NCI-H1092 (cell line): ENCODE data around the gene REV3L.

Source experiments
- DNase-seq: peaks from one replicate; lab custom pipeline; 2025; lab: John Stamatoyannopoulos, UW

REV3L gene

DNA sequence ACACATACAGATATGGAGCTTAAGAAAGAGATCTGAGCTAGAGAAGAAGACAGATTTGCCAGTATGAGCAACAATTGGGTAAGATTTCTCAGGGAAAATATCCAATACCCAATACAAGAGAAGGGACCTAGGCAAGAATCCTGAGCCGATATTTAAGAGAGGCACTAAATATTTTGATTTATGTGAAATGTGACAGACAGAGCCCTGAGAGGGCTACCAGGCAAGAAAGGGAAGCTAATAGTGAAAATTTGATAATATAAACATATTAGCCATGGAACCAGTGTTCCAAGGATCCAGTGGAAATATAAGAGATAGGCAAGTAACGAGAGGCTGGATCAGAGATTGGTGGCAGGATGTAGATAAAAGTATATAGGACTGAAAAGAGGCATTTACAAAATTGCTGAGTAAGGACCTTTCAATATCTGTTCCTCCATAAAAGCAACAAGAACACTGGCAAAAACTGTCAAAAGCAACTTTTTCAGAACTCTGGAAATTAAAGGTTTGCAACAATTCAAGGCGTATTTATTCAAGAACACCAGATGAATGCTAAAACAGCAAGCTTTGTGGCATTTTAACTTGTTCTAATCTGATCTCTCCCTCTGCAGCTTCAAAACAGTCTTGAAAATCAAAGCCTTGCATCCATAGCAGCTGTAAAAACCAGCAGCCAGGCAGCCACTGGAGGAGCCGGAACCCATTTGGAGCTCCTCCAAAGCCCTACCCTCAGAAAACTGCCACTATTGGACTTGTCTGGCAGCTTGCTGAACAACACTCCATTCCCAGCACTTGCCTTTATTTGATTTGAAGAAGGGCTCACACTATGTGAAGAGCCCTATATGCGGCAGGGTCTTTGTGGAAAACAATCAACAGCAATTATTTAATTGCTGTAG, 58.8 kb downstream of the REV3L start:
- peak; percentile 48 for DNase-seq

DNA sequence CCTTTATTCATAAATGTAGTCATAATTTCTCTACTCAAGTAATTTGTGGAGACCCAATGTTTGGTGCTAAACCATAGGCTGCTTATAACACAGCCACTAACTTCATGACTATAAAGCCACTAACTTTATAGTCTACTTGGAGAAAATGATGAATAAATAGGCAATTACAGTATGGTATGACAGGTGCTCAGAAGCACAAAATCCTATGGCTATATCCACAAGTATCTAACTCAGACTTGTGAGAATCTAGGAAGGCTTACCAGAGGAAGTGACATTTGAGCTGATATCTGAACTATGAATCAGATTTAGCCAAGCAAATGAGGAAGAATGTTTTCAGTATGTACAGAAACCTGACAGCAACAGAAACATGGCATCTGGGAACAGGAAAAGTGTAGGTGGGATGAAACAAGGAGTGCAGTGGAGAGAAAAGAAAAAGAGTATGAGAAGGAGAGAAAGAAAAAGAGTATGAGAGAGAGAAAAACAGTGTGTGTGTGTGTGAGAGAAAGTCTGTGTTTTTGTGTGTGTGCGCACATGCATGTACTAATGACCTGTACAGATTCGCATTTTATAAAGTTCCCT, 59.9 kb downstream of the REV3L start:
- no peak for DNase-seq

DNA sequence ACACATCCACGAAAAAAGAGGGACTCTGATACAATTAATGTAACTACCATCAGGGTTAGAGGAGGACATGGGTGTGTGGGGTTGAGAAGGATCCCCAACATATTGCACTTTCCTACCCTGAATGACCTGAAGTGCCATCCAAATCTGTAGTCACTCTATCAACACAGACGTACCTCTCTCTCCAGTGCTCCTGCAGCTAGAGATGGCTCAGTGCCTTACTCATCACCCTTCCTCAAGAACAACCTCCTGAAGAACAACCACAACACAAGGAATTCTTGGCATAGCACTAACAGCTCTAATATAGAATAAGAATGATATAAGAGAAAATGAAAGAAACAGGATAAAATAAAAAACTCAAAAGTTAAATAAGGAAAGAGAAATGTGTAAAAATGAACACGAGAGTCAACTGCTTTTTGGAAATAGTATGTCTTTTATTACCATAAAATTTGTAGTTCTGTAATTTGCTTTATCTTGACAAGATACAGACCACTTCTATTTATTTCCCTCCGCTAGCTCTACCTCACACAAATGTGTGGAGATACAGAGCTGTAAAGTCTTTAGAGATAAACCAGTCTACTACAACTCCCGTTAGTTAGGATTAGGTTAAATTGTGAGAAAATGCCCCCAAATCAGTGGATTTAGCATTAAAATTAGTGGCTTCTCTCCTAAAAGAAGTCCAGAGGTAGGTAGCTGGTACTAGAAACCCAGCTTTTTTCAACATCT, 63.9 kb downstream of the REV3L start:
- no peak for DNase-seq

DNA sequence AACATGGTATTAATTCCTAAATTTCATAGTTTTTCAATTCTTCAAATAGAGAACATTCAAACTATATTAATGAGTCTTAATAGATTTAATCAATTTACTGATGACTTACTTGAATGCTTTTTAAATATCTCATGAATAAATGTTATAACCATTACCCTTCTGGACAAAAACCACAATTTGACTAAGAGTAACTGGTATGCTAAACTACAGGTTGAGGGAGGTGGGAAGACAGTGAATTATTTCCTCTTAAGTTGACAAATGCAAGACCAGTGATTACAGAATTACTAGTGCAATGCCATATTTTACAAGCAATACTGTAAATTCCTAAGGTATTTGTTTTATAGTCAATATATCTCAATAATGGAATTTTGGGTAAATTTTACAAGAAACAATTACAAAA, 65.1 kb downstream of the REV3L start:
- DNase-seq = no peak

DNA sequence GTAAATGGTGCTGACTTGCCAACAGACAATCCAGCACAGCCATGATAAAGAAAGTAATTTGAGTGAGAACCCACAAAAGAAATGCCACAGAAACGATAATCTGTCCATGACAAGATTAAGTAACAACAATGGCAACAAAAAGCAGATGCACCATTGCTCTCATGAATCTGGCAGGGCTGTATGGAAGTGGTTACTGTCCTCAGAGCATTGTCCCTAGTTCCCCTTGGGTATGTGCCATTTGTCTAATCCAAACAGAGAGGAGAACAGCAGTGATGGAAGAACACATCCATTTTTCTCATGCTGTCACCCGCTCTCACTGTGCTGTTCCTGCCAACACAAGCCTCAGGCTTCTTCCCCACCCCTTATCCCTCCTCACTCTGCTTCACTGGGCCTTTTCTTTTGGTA, 65.8 kb downstream of the REV3L start:
- peak; percentile 28 for DNase-seq

DNA sequence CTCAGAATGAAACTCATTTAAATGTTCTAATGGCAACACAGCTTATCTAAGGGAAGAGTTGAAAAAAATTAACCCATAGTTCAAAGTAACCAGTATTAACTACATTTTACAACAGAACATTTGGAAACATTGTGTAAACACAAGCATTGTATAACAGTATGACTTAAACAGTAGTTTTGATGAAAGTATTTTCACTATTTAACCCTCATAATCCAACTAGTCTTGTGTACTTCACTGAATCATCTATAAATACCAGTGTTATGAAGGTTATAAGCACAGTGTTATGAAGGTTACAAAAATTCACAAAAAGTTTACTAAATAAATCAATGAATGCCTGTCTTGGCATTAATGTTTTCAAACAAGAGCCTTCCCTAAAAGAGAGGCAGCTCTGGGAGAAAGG, 66.5 kb downstream of the REV3L start:
- DNase-seq = no peak

DNA sequence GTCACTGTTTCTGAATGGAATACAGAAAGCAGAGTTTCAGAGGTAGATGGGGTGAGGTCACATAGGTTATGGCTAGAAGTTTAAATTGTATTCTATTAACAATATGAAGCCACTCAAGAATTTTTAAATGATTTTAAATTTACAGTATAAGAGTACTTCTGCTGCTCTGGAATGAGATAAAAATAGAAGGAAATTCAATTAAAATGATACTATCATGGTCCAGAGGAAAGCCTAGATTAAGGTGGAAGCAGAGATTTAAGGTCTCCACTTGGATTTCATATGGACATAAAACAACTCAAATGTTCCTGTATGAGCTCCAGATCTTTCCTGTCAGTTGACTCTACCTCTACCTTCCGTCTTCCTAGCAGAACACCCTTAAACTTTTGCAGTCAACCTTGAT, 68.6 kb downstream of the REV3L start:
- no peak for DNase-seq

DNA sequence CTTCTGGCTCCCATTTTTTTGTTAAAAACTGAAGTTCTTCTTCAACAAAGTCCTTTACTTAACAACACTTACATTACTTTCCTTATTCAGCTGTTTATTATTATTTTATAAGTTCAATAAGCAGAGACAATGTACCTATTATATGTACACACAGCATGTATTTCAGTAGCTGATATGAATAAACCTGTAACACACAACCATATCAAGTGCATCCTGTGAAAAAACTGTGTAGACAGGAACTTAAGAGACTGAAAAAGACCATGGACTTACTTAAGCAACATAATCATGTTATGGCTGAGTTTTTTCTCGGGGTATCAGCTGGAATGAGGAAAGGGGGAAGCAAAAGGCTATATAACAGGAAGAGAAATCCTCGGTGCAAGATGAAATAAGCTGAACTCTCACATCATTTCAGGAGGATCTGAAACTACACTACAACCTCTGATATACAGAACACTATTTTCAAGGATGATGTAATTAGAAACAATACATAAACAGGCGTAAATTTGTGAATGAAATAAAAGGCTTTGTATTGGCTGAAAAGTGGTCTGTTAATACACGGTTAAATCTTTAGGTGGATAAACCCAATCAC, 70.9 kb downstream of the REV3L start:
- DNase-seq = no peak

DNA sequence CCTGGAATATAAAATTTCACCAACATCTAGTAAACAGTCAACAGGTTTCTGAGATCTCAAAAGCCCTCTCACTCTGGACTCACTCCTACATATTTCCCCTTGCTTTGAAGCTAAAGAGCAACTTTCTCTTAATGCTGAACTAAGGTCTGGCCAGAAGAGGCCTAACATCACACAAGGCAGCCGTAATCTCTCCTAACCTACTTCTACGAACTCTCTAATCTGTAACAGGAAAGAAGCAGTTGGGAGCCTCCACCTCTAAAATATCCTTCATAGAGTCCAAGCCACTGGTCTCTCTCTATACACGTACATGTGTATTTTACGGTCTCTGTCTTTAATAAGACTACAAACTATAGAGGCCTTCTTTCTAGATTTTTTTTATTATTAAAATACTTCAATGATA, 72.0 kb downstream of the REV3L start:
- DNase-seq = no peak

DNA sequence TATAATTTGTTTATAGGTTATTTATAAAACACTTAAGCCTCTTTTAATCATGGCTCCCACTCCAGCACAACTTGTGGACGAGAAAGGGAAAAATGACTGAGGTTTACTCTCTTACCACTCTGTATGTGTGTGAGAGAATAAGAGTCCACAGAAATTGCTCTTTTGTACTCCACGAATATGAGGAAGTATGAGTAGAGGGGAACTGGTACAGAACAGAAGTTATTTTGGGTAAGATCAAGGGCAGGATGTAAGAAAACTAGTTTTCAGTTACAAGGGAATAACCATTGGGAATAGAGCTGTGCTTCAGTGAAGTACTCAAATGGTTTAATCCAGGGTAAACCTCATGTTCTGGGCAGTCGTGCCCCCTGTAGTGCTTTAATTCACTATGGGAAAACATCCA, 72.6 kb downstream of the REV3L start:
- DNase-seq = no peak

DNA sequence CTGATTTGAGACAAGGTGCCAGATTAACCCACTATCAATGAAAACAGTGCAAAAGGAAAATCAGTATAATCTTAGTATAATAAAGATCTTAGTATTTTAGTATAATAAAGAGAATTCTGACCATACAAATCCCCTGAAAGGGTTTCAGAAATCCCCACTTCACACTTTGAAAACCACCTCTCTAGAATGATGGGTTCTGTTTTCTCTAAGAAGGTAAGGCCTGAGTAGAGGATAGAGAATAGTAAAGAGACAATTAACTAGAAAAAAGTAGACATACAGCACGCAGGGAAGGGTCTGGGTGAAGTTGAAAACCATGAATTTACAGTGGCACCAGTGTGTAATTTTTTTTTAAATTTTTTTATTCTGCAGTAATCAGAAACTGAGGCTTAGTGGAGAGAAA, 73.6 kb downstream of the REV3L start:
- no peak for DNase-seq

DNA sequence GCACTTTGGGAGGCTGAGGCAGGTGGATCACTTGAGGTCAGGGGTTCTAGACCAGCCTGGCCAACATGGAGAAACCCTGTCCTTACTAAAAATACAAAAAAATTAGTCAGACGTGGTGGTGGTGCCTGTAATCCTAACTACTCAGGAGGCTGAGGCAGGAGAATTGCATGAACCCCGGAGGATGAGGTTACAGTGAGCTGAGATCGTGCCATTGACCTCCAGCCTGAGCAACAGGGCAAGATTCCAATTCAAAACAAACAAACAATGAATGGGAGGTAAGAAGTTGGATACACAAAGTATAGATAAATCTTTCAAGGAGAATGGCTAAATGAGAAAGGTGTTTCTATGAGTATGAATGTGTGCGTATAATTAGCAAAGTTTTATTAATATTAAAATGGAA, 75.3 kb downstream of the REV3L start:
- no peak for DNase-seq

DNA sequence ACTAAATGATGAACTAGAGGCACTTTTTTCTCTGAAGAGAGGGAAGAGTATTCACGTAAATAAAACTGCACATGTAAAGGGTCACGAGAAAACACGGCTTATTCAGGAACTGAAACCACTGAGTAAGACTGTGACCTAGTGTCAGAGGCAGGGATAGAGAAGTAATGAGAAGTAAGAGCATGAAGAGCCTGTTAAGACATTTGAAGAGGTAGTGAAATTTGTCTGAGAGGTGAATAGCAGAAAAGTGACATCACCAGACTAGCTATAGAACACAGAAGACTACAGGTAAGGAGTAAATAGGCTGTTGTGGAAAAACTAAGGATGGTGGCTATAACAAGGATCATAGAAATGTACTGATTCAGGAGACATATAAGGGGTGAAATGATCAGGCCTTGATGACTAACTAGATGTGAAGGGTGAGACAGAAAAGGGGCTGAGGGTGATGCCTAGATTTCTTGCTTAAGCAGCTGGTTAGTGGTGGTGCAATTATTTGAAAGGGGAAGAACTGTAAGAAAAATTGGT, 76.8 kb downstream of the REV3L start:
- DNase-seq = no peak

DNA sequence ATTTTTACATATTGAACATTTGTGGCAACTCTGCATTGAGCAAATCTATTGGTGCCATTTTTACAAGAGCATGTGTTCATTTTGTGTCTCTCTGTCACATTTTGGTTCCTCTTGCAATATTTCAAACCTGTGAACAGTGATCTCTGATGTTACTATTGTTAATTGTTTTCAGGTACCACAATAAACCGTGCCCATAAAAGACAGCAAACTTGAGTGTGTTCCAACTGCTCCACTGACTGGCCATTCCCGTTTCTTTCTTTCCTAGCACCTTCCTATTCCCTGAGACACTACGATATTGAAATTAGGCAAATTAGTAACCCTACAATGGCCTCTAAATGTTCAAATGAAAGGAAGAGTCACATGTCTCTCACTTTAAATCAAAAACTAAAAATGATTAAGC, 79.6 kb downstream of the REV3L start:
- DNase-seq = no peak

DNA sequence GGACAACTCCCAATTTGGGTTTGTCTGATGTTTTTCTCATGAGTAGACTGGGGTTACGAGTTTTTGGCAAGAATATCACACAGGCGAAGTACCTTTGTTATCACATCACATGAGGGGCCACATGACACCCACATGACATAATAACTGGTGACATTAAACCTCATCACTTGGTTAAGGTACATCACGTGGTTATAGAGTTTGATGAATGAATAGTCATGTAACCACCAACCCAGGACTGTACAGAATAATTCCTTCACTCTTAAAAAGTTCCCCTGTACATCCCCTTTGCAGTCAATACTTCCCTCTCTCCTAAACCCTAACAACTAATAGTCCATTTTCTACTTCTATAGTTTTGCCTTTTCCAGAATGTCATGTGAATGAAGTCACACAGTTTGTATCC, 83.4 kb downstream of the REV3L start:
- DNase-seq = no peak

DNA sequence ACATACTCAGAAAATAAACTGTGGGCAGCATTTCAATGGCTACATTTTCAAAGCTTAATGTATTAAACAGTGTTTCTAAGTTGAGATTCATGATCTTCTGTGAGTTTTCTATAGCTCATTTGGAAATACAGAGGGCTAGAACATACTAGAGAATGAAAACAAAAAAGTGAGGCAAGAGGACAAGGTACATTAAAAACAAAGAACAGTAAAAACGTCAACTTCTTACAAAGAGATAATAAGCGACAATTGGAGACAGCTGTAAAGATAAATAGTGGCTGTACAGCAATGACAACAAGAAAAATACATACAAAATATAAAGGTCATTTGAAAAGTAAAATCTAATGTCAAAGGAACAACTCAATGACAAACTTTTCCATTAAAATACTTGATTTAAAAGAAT, 94.3 kb downstream of the REV3L start:
- DNase-seq = no peak

DNA sequence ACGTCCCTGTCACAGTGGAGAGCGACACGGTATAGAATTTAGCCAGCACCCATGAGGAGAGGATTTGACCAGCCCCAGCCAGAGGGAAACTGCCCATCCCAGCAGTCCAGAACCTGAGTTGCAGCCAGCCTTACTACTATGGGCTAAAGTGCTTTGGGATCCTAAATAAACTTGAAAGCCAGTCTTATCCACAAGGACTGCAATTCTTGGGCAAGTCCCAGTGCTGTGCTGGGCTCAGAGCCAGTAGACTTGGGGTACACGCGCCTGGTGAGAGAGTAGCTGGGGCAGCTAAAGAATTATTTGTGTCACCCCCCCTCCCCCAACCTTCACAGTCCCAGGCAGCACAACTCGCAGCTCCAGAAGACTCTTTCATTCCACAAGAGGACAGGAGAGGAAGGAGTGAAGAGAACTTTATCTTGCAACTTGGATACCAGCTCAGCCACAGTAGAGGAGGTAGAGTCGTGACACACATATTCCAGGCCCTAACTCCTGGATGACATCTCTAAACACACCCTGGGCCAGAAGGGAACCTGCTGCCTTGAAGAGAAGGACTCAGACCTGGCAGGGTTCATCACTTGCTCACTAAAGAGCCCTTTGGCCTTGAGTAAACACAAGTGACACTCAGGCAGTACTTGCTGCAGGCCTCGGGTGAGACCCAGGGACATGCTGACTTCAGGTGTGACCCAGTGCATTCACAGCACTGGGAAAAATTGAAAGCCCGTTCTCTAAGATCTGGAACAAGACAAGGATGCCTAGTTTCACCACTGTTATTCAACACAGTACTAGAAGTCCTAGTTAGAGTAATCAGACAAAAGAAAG, 100.3 kb downstream of the REV3L start:
- no peak for DNase-seq

DNA sequence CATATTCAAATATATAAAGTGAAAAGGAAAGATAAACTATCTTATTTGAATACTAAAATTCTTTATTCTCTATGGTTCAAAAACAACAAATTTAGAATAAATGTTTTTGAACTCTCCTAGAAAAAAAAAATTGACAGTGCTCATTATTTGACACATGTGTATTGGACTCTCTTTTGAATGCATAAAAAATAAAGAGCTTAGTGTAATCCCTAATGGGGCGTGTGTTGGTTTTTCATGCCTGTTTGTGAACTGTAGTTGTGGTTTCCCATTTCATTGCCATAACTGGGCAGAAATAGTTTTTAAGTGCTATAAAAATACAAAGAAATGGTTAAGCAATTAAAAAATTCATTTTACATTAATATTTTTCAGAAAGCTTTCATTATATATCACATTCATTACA, 101.3 kb downstream of the REV3L start:
- no peak for DNase-seq

DNA sequence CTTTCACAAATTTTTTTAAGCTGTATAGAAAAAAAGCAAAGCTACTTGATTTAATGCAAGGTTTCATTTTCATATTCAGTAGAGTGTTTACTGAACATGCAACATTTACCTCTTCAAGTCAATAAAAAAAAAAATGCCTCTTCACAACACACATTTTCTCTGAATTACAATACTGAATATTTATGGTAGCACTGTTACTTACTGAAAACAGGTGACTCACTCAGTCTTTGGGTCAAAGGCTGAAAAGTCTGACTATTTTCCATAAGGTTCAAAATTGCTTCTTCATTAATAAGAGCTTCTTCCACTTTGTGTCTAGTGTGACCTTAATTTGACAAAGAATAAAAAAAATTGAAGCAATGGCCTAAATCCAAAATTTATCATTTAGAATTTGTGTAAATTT, 101.9 kb downstream of the REV3L start:
- no peak for DNase-seq

DNA sequence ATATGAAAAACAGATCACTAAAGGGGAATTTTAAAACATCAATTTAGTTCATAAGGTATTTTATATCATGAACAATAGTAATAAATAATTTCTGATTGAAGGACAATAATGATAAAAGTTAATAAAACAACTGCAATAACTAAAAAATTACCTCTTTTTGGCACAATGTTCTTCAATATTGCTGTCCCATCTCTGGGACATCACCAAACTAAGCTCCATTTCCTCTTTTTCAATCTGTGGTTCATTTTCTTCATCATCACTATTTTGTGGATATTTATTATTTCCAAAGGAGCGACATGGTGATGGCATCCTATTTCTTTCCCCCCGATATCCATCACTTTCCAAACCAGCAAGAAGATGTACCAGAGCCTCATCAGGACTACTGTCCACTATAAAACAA, 103.2 kb downstream of the REV3L start:
- DNase-seq = no peak

DNA sequence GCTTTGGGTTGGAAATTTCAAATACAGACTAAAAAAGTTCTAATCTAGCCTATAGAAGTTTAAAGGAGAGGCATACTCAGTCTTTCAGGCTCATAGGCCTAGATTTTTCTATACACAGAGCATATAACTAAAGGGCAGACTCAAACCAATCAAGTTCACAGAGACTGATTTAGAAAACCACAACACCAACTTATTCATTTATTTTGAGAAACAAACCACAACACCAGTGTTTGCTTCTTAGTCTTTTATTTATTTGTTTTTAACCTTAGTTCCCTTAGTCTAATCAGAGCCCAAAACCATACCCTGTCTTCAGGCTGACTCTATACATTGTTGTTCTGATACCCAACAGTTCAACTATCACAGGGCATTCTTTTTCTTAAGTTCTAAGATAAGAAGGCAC, 103.7 kb downstream of the REV3L start:
- no peak for DNase-seq
